DMS153 treated with DMSO at 0.1 percent for 48 hours (cell line): ENCODE data around the gene SLCO1B3.

Experiments
- DNase-seq: peaks from one replicate; lab custom pipeline; 2025; ENCODE audit not compliant: unreplicated experiment; lab: John Stamatoyannopoulos, UW

Gene SLCO1B3

DNA sequence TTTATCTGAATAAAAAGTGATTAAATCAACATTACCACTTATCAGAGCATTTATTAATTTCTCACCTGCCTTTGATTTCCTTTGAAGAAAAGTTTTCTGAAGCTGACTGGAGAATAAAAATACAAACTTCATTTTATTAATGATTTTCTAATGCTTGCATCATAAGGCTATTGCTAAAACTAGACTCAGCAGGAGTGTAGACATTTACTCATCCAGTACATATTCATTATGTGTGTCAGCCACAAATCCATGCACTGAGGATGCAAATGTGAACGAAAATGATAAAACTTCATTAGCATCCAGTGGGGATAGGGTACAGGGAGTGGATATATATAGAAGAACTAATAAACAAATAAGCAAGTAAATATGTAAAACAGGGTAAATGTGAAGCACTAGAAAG, 74.6 kb downstream of the SLCO1B3 start:
- no peak for DNase-seq

GRCh38 chr12:20885552-20885951, 75.0 kb downstream of the SLCO1B3 start:
- DNase-seq, result no peak

- no peak for DNase-seq
Observed at GRCh38 chr12:20917269-20917668, 106.8 kb downstream of the SLCO1B3 start.

DNA sequence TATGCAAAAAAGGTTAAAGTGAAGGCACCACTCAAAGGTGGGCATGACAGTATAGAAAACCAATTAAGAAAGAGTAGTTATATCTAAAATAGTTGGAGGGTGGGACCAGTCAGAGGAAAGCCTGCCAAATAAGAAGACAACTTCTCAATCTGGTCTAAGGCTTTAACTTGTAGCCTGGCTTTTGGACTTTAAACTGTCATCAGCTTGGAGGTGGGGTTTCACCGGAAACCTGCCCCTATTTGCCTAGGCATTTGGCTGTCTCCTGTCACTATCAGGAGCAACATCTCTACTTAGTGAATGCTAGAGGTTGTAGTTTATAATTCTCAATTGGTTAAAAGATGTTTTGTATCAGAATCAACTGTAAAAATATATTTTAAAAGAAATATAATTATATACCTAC, 107.3 kb downstream of the SLCO1B3 start:
- DNase-seq, result no peak

- no peak for DNase-seq
Observed at GRCh38 chr12:20931894-20932293, 121.4 kb downstream of the SLCO1B3 start.

GRCh38 chr12:20946732-20947131, 136.2 kb downstream of the SLCO1B3 start:
- DNase-seq, result no peak

DNA sequence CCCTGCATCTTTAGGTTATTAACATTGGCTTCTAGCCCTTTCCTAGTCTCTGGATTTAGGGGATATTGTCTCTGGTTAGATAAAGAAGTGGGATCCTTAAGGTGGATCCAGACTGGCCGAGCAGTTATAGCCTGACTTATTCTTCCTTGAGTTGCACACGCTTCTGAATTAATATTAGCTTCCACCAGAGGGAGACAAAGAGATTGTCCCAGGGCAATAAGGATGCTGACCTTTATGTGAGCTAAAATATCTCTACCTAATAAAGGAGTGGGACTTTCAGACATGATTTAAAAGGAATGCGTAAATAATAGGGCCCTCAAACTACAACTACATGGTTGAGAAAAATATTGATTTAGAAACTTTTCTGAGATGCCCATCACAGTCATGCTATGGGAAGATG, 139.7 kb downstream of the SLCO1B3 start:
- DNase-seq, result no peak

GRCh38 chr12:20963303-20963702, 152.8 kb downstream of the SLCO1B3 start:
- no peak for DNase-seq

DNA sequence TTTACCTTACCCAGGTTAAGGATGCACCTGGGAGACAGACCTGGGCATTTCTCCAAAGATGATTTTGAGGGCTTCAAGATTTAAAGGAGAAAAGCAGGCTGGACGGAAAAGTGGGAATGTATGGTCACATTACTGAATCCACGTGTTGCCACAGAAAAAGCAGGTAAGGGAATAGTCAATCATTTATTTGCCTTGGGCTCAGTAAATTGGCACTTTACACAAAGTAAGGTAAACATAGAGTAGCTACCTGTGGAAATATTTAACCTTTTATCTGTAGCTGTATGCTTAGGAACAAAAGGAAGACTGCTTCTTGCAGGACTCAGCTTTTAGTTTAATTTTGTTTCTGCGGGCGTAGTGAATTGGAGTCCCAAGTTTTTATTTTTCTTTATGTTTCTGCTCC, 153.3 kb downstream of the SLCO1B3 start:
- no peak for DNase-seq
